AG04450 (cell line): ENCODE data around the gene SKIC2. TPM values are rescaled to one million over a fixed set of nuclear protein-coding genes. Genes with fewer than 3 reads are reported as not detected.

Source experiments
- CTCF ChIA-PET: fragments of 300-600, 350-600 bp; formaldehyde crosslinking; extraction: SDS; loops from one replicate; lab custom pipeline; 2022; ENCODE audit warnings: antibody characterized with exemption, inconsistent platforms; lab: Charles Lee
- POLR2A ChIA-PET: fragments of 350-600 bp; formaldehyde crosslinking; extraction: SDS; loops from one replicate; lab custom pipeline; 2021; ENCODE audit warnings: antibody characterized with exemption, inconsistent platforms; lab: Yijun Ruan, JAX
- DNase-seq: peaks from one replicate; pipeline ENCODE4 v3.0.0-alpha.2; 2011; ENCODE audit warnings: low read depth, low spot score
- H3K27ac ChIP-seq: one replicate; pipeline ENCODE4 v1.5.1; 2012; ENCODE audit warnings: low read depth, low read length, control low read depth
- H3K27me3 ChIP-seq: one replicate; pipeline ENCODE4 v1.6.0; 2012; ENCODE audit warnings: low read length; ENCODE audit not compliant: control insufficient read depth, insufficient read depth
- H3K4me3 ChIP-seq: 2 replicates; pipeline ENCODE4 v1.5.1; 2011; ENCODE audit warnings: mild to moderate bottlenecking, low read depth, low read length, control low read depth
- H3K9me3 ChIP-seq: 2 replicates; pipeline ENCODE4 v1.5.1; 2012; ENCODE audit warnings: low read length; ENCODE audit not compliant: control insufficient read depth, insufficient read depth
- polyA plus RNA-seq: library from polyadenylated mRNA; depleted of rRNA; stranded (reverse); fragments of >200 nt; gene quantifications from 2 replicates; pipeline ENCODE4 v1.2.3, GENCODE V29; 2011
- TF ChIP-seq, protein P1 (sequence below): IDR thresholded peaks from 2 replicates; pipeline ENCODE4 v1.5.1; 2011; ENCODE audit warnings: low read depth, low read length, control low read depth, inconsistent platforms

The SKIC2 gene
- polyA plus RNA-seq, 1 experiment = 26.0 TPM

DNA sequence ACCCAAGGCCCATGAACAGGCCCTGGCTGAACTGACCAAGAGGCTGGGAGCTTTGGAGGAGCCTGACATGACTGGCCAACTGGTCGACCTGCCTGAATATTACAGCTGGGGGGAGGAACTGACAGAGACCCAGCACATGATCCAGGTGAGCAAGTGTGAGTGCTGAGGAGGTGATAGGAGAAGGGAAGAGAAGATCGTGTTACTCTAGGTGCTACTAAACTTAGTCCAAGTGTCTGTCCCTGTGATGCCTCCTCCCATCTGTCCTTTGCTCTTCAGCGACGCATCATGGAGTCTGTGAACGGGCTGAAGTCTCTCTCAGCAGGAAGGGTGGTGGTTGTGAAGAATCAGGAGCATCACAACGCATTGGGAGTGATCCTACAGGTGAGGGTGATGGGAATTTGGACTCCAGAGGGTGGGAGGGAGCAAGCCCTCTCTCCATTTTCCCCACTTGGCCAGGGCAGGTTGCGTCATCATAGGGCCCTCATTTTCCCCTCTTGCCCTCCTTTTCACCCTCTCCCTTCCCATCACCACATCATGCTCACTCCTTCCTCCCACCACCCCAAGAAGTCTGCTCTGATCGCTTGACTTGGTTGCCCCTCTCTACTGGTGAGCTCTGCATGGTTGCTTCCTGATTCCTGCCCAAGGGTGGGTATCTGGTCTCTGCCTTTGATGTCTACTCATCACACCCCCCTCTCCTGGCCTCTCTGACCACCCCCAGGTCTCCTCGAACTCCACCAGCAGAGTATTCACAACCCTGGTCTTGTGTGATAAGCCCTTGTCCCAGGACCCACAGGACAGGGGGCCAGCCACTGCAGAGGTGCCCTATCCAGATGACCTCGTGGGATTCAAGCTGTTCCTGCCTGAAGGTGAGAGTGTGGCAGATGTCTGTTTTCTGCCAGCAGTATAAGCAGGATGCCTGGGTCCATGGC, 8.3 kb downstream of the SKIC2 start:
- no peak overlapping the region for H3K4me3 ChIP-seq
- CTCF ChIA-PET = interaction anchor here (2.6 kb wide), 1 partner anchor 15 kb away, joined by 10 read pairs; no protein-coding TSS in a partner anchor
- DNase-seq = no peak
- H3K9me3 ChIP-seq = no peaks in the 10 kb centered on the region; the same call in 1 of the 2 replicates
- TF ChIP-seq, protein P1, sequence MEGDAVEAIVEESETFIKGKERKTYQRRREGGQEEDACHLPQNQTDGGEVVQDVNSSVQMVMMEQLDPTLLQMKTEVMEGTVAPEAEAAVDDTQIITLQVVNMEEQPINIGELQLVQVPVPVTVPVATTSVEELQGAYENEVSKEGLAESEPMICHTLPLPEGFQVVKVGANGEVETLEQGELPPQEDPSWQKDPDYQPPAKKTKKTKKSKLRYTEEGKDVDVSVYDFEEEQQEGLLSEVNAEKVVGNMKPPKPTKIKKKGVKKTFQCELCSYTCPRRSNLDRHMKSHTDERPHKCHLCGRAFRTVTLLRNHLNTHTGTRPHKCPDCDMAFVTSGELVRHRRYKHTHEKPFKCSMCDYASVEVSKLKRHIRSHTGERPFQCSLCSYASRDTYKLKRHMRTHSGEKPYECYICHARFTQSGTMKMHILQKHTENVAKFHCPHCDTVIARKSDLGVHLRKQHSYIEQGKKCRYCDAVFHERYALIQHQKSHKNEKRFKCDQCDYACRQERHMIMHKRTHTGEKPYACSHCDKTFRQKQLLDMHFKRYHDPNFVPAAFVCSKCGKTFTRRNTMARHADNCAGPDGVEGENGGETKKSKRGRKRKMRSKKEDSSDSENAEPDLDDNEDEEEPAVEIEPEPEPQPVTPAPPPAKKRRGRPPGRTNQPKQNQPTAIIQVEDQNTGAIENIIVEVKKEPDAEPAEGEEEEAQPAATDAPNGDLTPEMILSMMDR = no peak
- POLR2A ChIA-PET = interaction anchor here (0.6 kb wide), 1 partner anchor 177 kb away, joined by 5 read pairs; no protein-coding TSS in a partner anchor
- H3K27ac ChIP-seq = no peak overlapping the region
- no peaks in the 10 kb centered on the region for H3K27me3 ChIP-seq

DNA sequence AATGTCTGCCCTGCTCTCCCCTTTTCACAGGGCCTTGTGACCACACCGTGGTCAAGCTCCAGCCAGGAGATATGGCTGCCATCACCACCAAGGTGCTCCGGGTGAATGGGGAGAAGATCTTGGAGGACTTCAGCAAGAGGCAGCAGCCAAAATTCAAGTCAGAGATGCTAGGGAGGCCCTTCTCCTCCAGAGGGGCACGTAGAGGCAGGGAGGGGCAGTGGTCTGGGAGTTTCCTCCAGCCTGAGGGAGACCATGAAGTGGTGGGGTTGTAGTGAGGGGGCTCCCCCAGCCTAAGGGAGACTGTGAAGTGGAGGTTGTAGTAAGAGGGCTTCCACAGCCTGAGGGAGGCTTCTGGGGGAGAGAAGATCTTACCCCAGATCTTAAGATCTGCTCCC, 8.9 kb downstream of the SKIC2 start:
- no peaks in the 10 kb centered on the region for H3K27me3 ChIP-seq
- DNase-seq = no peak
- ChIA-PET POLR2A (interaction anchor here (0.6 kb wide), 1 partner anchor 177 kb away, joined by 5 read pairs; no protein-coding TSS in a partner anchor), CTCF (no interaction called here)
- no peak overlapping the region for H3K4me3 ChIP-seq
- TF ChIP-seq, protein P1 = no peak
- H3K9me3 ChIP-seq = no peaks in the 10 kb centered on the region; the same call in 1 of the 2 replicates
- H3K27ac ChIP-seq = no peak overlapping the region

DNA sequence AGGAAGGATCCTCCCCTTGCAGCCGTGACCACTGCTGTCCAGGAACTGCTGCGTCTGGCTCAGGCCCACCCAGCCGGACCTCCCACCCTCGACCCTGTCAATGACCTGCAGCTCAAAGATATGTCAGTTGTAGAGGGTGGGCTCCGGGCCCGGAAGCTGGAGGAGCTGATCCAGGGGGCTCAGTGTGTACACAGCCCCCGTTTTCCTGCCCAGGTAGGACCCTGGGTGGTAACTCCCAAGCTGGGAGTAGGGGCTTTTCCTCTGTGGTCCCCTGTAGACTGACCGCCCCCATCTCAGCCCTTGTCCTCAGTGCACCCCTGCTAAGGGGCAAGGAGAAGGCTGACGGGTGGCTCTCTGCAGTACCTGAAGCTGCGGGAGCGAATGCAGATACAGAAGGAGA, 9.4 kb downstream of the SKIC2 start:
- ChIA-PET POLR2A (interaction anchor here (0.6 to 1.5 kb wide), 2 partner anchors 9 to 178 kb away, joined by 5 read pairs; partner anchors contain the start of gene SKIC2), CTCF (no interaction called here)
- no peak overlapping the region for H3K27ac ChIP-seq
- TF ChIP-seq, protein P1 = no peak
- no peaks in the 10 kb centered on the region for H3K27me3 ChIP-seq
- no peak for DNase-seq
- H3K4me3 ChIP-seq = no peak overlapping the region
- H3K9me3 ChIP-seq = no peaks in the 10 kb centered on the region; the same call in 1 of the 2 replicates

DNA sequence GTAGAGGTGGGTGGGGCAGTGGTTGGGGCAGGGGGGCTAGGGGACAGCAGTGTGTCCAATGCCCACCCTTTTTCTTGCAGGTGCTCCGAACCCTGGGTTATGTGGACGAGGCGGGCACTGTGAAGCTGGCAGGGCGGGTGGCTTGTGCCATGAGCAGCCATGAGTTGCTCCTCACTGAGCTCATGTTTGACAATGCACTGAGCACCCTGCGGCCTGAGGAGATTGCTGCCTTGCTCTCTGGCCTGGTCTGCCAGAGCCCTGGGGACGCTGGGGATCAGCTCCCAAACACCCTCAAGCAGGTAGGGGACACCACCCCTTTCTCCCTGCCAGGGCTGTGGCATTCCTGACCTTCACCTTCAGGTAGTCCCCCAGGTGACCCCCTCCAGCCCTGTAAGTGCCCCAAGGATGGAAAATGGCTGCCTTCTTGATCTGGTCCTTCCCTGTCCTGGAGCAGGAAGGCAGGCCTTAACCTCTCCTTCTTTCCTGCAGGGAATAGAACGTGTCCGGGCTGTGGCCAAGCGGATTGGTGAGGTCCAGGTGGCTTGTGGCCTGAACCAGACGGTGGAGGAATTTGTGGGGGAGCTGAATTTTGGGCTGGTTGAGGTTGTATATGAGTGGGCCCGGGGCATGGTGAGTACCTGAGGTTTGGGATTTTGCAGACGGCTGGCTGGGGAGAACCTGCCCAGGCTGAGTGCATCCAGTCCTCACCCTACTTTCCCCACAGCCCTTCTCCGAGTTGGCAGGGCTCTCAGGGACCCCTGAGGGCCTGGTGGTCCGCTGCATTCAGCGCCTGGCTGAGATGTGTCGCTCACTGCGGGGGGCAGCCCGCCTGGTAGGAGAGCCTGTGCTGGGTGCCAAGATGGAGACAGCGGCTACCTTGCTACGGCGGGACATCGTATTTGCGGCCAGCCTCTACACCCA, 10.1 kb downstream of the SKIC2 start:
- CTCF ChIA-PET = no interaction called here
- H3K9me3 ChIP-seq = no peaks in the 10 kb centered on the region; the same call in 1 of the 2 replicates
- H3K4me3 ChIP-seq = no peak overlapping the region
- POLR2A ChIA-PET = interaction anchor here (1.5 kb wide), 1 partner anchor 9 kb away, joined by 5 read pairs; the partner anchor contains the start of gene SKIC2
- DNase-seq = no peak
- no peaks in the 10 kb centered on the region for H3K27me3 ChIP-seq
- H3K27ac ChIP-seq = peak overlapping the region; percentile 11
- TF ChIP-seq, protein P1 = no peak
